ENCODE data around the gene NOS1AP.
A peak's percentile ranks its signal among the peaks of the same experiment; 100 is the strongest.
"Not testable (repeated sequence)": the region's sequence is repeated elsewhere in the genome, so short reads cannot be mapped to it uniquely, and the experiment has no call there.

The NOS1AP gene

GRCh38 chr1:162069334-162070093 is at the start of gene NOS1AP:
Gene NOS1AP, plus strand, starts transcription at chr1:162069691. Its CDS starts 487 bp downstream, at chr1:162070178.
- peak; percentile 33 for DNase-seq

GRCh38 chr1:162020150-162020549 is 49.3 kb upstream of the NOS1AP start:
- DNase-seq, result no peak

- DNase-seq, result no peak
Measured at GRCh38 chr1:162021124-162021523, 48.4 kb upstream of the NOS1AP start.

- no peak for DNase-seq
Measured at GRCh38 chr1:162022626-162023025, 46.9 kb upstream of the NOS1AP start.

GRCh38 chr1:162023181-162023546 is 46.3 kb upstream of the NOS1AP start:
- no peak for DNase-seq

- DNase-seq, result peak; percentile 30
Measured at GRCh38 chr1:162023547-162024501, 45.7 kb upstream of the NOS1AP start, which contains the start of gene OLFML2B. Gene OLFML2B, minus strand, starts transcription at chr1:162023869. Its CDS starts 439 bp downstream, at chr1:162023430.

- no peak for DNase-seq
Measured at GRCh38 chr1:162025541-162025940, 44.0 kb upstream of the NOS1AP start.

GRCh38 chr1:162026881-162027280 is 42.6 kb upstream of the NOS1AP start:
- no peak for DNase-seq

- DNase-seq, result no peak
Measured at GRCh38 chr1:162028726-162029125, 40.8 kb upstream of the NOS1AP start.

GRCh38 chr1:162029157-162029556 is 40.3 kb upstream of the NOS1AP start:
- no peak for DNase-seq

GRCh38 chr1:162030759-162031280 is 38.7 kb upstream of the NOS1AP start:
- DNase-seq, result no peak

GRCh38 chr1:162033428-162033827 is 36.1 kb upstream of the NOS1AP start:
- DNase-seq, result no peak

- DNase-seq, result no peak
Measured at GRCh38 chr1:162035241-162035640, 34.2 kb upstream of the NOS1AP start.

- DNase-seq, result no peak
Measured at GRCh38 chr1:162036163-162036562, 33.3 kb upstream of the NOS1AP start.

- DNase-seq, result no peak
Measured at GRCh38 chr1:162038624-162039023, 30.9 kb upstream of the NOS1AP start.

- DNase-seq, result no peak
Measured at GRCh38 chr1:162040001-162040400, 29.5 kb upstream of the NOS1AP start.

GRCh38 chr1:162040657-162041056 is 28.8 kb upstream of the NOS1AP start:
- DNase-seq, result no peak

- no peak for DNase-seq
Measured at GRCh38 chr1:162042361-162042760, 27.1 kb upstream of the NOS1AP start.

- DNase-seq, result no peak
Measured at GRCh38 chr1:162046921-162047320, 22.6 kb upstream of the NOS1AP start.

- not testable (repeated sequence) for DNase-seq
Measured at GRCh38 chr1:162053949-162054348, 15.5 kb upstream of the NOS1AP start.

GRCh38 chr1:162055062-162055461 is 14.4 kb upstream of the NOS1AP start:
- no peak for DNase-seq

GRCh38 chr1:162056043-162056442 is 13.4 kb upstream of the NOS1AP start:
- peak; percentile 11 for DNase-seq

GRCh38 chr1:162056579-162056978 is 12.9 kb upstream of the NOS1AP start:
- no peak for DNase-seq

- no peak for DNase-seq
Measured at GRCh38 chr1:162059721-162060120, 9.8 kb upstream of the NOS1AP start.
